T-helper 1 cell treated with Interleukin-12 subunit alpha and Interleukin-12 subunit beta and Interleukin-4 antibody, amounts not matched to agents 30 ng/mL and 1 ng/mL, for 36 hours (primary cell): ENCODE results near the gene EFNA2. TPM values are rescaled to one million over a fixed set of nuclear protein-coding genes. Genes with fewer than 3 reads are reported as not detected.

ENCODE experiments used
- intact Hi-C: fragments of 100-400 bp; cut with micrococcal nuclease; formaldehyde crosslinking; loops from one replicate; pipeline ENCODE4 v1.15.1; 2024
- total RNA-seq: library from RNA; stranded (reverse); gene quantifications from 2 replicates; pipeline ENCODE4 v1.2.3, GENCODE V29; 2022

Gene EFNA2
- total RNA-seq, 1 donor from 2014 or later, result not detected

- intact Hi-C loops, result no loop called here
These were observed 3.9 kb upstream of the EFNA2 start for GRCh38 chr19:1281569-1282287.

GRCh38 chr19:1282588-1283206, 3.0 kb upstream of the EFNA2 start:
- intact Hi-C loops, result no loop called here

- intact Hi-C loops, result no loop called here
These were observed 2.3 kb upstream of the EFNA2 start for GRCh38 chr19:1283207-1283916.

GRCh38 chr19:1283917-1284292, 1.8 kb upstream of the EFNA2 start:
- intact Hi-C loops, result no loop called here

- intact Hi-C loops, result no loop called here
These were observed 1.2 kb upstream of the EFNA2 start for GRCh38 chr19:1284293-1284978.

GRCh38 chr19:1284979-1285736, 515 bp upstream of the EFNA2 start:
- intact Hi-C loops, result no loop called here

- intact Hi-C loops, result no loop called here
These were observed 1.0 kb downstream of the EFNA2 start for GRCh38 chr19:1286487-1287353.

GRCh38 chr19:1287354-1288225, 1.9 kb downstream of the EFNA2 start:
- intact Hi-C loops, result no loop called here

- intact Hi-C loops, result no loop called here
These were observed 2.5 kb downstream of the EFNA2 start for GRCh38 chr19:1288226-1288612.

GRCh38 chr19:1288833-1289685, 3.4 kb downstream of the EFNA2 start:
- intact Hi-C loops, result no loop called here

GRCh38 chr19:1289686-1290025, 4.0 kb downstream of the EFNA2 start:
- intact Hi-C loops, result no loop called here

- intact Hi-C loops, result no loop called here
These were observed 4.6 kb downstream of the EFNA2 start for GRCh38 chr19:1290196-1290702.

GRCh38 chr19:1290703-1291651, 5.3 kb downstream of the EFNA2 start:
- intact Hi-C loops, result no loop called here

- intact Hi-C loops, result no loop called here
These were observed 6.2 kb downstream of the EFNA2 start for GRCh38 chr19:1291761-1292418.

GRCh38 chr19:1292419-1293151, 6.9 kb downstream of the EFNA2 start:
- intact Hi-C loops, result no loop called here
